Measurements from ENCODE around the gene IYD. TPM values are rescaled to one million over a fixed set of nuclear protein-coding genes. Genes with fewer than 3 reads are reported as not detected.

The IYD gene
- total and polyA plus RNA-seq, 3 experiments from 2014 or later, result not detected

DNA sequence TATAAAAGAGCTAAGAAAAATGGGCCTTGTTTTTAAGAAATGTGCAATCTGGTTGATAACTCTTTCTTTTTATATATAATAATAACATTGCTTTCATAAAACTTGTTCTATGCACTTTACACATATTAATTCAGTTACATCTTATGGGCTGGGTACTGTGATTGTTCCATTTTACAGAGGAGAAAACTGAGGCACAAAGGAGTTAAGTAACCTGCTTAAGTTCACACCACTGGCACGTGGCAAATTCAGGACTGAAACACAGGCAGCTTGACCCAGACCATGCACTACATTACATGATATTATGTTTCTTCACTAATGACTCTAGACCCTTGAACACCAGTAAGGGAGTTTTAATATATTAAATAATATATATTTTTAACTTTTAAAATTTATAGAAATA, 15.4 kb upstream of the IYD start:
- no peak overlapping the region for H3K4me3 Mint-ChIP-seq
- H3K4me1 Mint-ChIP-seq, result no peaks in the 10 kb centered on the region
- Histone ChIP-seq H3K4me1 (ENCODE audit: insufficient read depth, low read length) (no peaks in the 10 kb centered on the region), H3K4me3 (ENCODE audit: low read length) (no peak overlapping the region), H3K27me3 (ENCODE audit: insufficient read depth, low read length, poor library complexity, severe bottlenecking) (no peaks in the 10 kb centered on the region), H3K36me3 (ENCODE audit: insufficient read depth, low read length) (no peaks in the 10 kb centered on the region), H3K9me3 (ENCODE audit: low read length) (no peaks in the 10 kb centered on the region), H3K27ac (ENCODE audit: low read depth, low read length) (no peak overlapping the region)
- no peak overlapping the region for H3K27ac Mint-ChIP-seq
- ChIA-PET CTCF (interaction anchor here (0.8 to 1.1 kb wide), 2 partner anchors 187 to 273 kb away, joined by 3 read pairs; no protein-coding TSS in a partner anchor), POLR2A (no interaction called here)
- H3K27me3 Mint-ChIP-seq, result peaks cover 12% of the 10 kb centered on the region in 2 donors
- no peak for DNase-seq
- peaks cover 0 to 4% (median 0%) of the 10 kb centered on the region in 3 donors for H3K36me3 Mint-ChIP-seq
- H3K9me3 Mint-ChIP-seq, result peaks cover 0 to 1% (median 0%) of the 10 kb centered on the region in 5 donors

DNA sequence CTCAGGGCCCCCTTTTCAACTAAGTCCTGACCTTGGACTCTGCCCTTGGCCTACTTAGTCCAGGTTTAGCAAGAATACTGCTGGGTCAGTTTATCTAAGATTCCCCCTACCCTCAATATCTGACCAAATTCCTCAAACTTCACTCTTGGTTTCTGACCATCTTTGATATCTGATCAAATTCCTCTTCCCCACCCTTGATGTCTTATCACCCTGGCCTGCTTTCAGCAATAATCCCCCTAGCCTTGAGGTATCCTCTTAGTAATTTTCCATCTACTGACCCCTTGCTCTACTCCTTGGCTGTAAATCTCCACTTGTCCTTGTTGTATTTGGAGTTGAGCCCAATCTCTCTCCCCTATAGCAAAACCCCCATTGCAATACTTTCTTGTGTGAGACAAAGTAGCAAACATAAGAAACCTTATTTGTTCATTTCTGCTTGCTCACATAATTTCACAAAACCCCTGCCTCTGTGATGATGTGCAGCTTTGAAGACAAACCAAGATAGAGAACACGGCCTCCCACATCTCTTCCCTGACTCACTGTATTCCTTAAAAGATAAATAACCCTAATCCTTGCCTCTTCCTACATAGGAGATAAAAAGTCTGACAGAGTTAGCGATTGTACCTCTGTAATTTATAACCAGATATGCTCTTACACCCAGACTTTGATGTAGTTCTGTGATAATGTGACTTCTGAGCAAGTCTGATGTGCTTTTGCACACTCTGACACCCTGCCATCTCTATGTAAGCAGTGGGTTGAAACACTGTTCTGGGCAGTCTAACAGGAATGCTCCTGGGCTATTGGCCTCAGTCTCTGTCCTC, 13.8 kb upstream of the IYD start:
- Mint-ChIP-seq H3K4me1 (no peaks in the 10 kb centered on the region), H3K27me3 (peaks cover 10 to 12% of the 10 kb centered on the region in 2 donors), H3K36me3 (peaks cover 0 to 1% (median 0%) of the 10 kb centered on the region in 3 donors), H3K9me3 (peaks cover 0 to 1% (median 0%) of the 10 kb centered on the region in 5 donors), H3K4me3 (no peak overlapping the region), H3K27ac (no peak overlapping the region)
- ChIA-PET CTCF (no interaction called here), POLR2A (no interaction called here)
- Histone ChIP-seq H3K36me3 (ENCODE audit: insufficient read depth, low read length) (no peaks in the 10 kb centered on the region), H3K27ac (ENCODE audit: low read depth, low read length) (no peak overlapping the region), H3K27me3 (ENCODE audit: insufficient read depth, low read length, poor library complexity, severe bottlenecking) (no peaks in the 10 kb centered on the region), H3K9me3 (ENCODE audit: low read length) (no peaks in the 10 kb centered on the region), H3K4me1 (ENCODE audit: insufficient read depth, low read length) (no peaks in the 10 kb centered on the region), H3K4me3 (ENCODE audit: low read length) (no peak overlapping the region)
- no peak for DNase-seq

DNA sequence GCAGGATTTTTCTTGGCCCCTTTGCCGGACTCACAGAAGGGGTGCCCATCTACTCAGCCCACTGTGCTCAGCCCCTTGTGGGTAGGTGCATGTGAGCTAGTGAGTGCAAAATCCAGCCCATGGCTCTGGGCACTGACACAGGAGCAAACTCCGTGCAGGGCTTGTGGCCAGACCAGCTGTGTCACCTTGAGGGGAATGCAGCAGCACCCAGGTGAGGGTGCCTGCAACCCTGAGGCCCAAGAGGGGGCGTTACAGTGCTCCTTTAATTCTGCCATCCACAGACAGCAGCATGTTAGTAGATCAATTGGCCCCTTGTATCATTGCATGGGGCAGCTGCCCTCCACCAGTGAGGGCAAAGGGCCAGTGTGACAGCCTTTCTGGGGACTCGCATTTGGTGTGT, 12.9 kb upstream of the IYD start:
- Mint-ChIP-seq H3K27ac (no peak overlapping the region), H3K4me3 (no peak overlapping the region), H3K4me1 (no peaks in the 10 kb centered on the region), H3K27me3 (peaks cover 16 to 17% of the 10 kb centered on the region in 2 donors), H3K9me3 (peaks cover 0 to 1% (median 0%) of the 10 kb centered on the region in 5 donors), H3K36me3 (peaks cover 0 to 6% (median 0%) of the 10 kb centered on the region in 3 donors)
- no peak overlapping the region for H3K27ac ChIP-seq (ENCODE audit: low read depth, low read length)
- CTCF ChIA-PET, result no interaction called here
- no peaks in the 10 kb centered on the region for H3K9me3 ChIP-seq (ENCODE audit: low read length)
- no peaks in the 10 kb centered on the region for H3K27me3 ChIP-seq (ENCODE audit: insufficient read depth, low read length, poor library complexity, severe bottlenecking)
- H3K36me3 ChIP-seq (ENCODE audit: insufficient read depth, low read length), result no peaks in the 10 kb centered on the region
- no peaks in the 10 kb centered on the region for H3K4me1 ChIP-seq (ENCODE audit: insufficient read depth, low read length)
- H3K4me3 ChIP-seq (ENCODE audit: low read length), result no peak overlapping the region
- DNase-seq, result no peak
- POLR2A ChIA-PET, result no interaction called here

DNA sequence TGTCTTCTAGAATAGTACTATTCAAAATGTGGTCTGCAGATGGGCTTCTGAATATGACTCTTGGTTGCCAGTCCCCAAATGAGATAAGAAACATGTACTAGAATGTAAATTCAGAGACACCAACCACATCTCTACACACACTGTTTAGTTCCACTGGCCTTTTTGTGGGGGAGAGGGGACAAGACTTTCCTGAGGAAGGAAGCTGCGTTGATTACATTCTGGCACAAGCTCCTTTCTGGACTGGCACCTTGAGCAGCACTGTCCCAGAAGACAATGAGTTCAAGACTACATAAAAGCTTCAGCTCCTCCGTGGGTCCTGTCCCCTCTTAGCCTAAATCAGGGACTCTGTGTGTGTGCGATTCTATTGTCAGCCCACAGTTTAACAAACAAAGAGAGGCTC, 6.9 kb upstream of the IYD start:
- no peaks in the 10 kb centered on the region for H3K4me1 Mint-ChIP-seq
- Histone ChIP-seq H3K27me3 (ENCODE audit: insufficient read depth, low read length, poor library complexity, severe bottlenecking) (no peaks in the 10 kb centered on the region), H3K27ac (ENCODE audit: low read depth, low read length) (no peak overlapping the region), H3K4me1 (ENCODE audit: insufficient read depth, low read length) (no peaks in the 10 kb centered on the region), H3K36me3 (ENCODE audit: insufficient read depth, low read length) (no peaks in the 10 kb centered on the region), H3K4me3 (ENCODE audit: low read length) (no peak overlapping the region), H3K9me3 (ENCODE audit: low read length) (no peaks in the 10 kb centered on the region)
- H3K9me3 Mint-ChIP-seq, result no peaks in the 10 kb centered on the region
- peaks cover 8 to 10% of the 10 kb centered on the region in 2 donors for H3K27me3 Mint-ChIP-seq
- DNase-seq, result no peak
- ChIA-PET POLR2A (no interaction called here), CTCF (no interaction called here)
- no peak overlapping the region for H3K4me3 Mint-ChIP-seq
- H3K27ac Mint-ChIP-seq, result no peak overlapping the region
- peaks cover 0 to 6% (median 0%) of the 10 kb centered on the region in 3 donors for H3K36me3 Mint-ChIP-seq

DNA sequence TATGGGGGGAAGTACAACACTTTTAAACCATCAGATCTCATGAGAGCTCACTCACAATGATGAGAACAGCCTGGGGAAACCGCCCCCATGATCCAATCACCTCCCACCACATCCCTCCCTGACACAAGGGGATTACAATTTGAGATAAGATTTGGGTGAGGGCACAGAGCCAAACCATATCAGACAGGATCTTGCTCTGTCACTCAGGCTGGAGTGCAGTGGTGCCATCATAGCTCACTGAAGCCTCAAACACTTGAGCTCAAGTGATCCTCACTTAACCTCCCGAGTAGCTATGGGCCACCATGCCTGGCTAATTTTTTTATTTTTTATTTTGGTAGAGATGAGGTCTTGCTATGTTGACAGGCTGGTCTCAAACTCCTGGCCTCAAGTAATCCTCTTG, 5.1 kb upstream of the IYD start:
- H3K27me3 Mint-ChIP-seq, result peaks cover 3 to 6% of the 10 kb centered on the region in 2 donors
- H3K4me1 ChIP-seq (ENCODE audit: insufficient read depth, low read length), result no peaks in the 10 kb centered on the region
- CTCF ChIA-PET, result no interaction called here
- no peak overlapping the region for H3K4me3 ChIP-seq (ENCODE audit: low read length)
- H3K9me3 Mint-ChIP-seq, result no peaks in the 10 kb centered on the region
- H3K36me3 ChIP-seq (ENCODE audit: insufficient read depth, low read length), result no peaks in the 10 kb centered on the region
- no peak overlapping the region for H3K27ac Mint-ChIP-seq
- no peak overlapping the region for H3K4me3 Mint-ChIP-seq
- no peaks in the 10 kb centered on the region for H3K27me3 ChIP-seq (ENCODE audit: insufficient read depth, low read length, poor library complexity, severe bottlenecking)
- H3K27ac ChIP-seq (ENCODE audit: low read depth, low read length), result no peak overlapping the region
- peaks cover 0 to 6% (median 0%) of the 10 kb centered on the region in 3 donors for H3K36me3 Mint-ChIP-seq
- H3K4me1 Mint-ChIP-seq, result no peaks in the 10 kb centered on the region
- H3K9me3 ChIP-seq (ENCODE audit: low read length), result no peaks in the 10 kb centered on the region
- no peak for DNase-seq
- POLR2A ChIA-PET, result no interaction called here

DNA sequence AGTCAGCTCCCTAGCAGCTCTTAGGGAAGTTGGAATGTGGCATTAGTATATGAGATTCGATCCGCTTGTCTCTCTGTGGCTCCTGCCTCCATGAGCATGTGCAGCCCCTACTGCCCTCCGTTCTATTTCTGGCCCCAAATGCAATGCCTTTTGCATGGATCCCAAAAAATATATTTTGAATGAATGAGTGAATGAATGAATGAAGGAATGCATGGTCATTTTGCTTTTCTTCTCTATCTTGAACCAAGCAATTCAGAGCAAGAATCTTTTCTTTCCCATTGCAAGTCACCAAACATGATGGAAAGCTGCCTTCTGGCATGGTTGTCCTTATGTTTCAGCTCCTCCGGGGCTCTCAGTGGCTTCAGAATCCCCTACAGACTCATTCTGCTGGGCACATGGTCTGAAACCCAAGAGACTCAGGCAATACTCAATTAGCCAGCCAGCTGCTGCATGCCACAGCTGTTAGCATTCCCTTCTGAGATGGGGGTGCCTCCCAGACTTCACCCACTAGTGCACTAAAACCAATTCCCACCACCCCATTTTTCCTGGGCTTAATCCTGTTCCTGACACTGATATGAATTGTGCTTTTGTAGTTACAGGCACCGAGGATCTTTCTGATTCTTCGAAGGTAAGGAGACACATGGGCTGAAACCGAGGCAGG, 2.6 kb upstream of the IYD start:
- no peak overlapping the region for H3K27ac ChIP-seq (ENCODE audit: low read depth, low read length)
- no peaks in the 10 kb centered on the region for H3K9me3 Mint-ChIP-seq
- POLR2A ChIA-PET, result no interaction called here
- no peaks in the 10 kb centered on the region for H3K9me3 ChIP-seq (ENCODE audit: low read length)
- no peaks in the 10 kb centered on the region for H3K27me3 Mint-ChIP-seq
- no peak overlapping the region for H3K4me3 Mint-ChIP-seq
- no peak for DNase-seq
- H3K36me3 ChIP-seq (ENCODE audit: insufficient read depth, low read length), result no peaks in the 10 kb centered on the region
- no peaks in the 10 kb centered on the region for H3K4me1 Mint-ChIP-seq
- H3K4me1 ChIP-seq (ENCODE audit: insufficient read depth, low read length), result no peaks in the 10 kb centered on the region
- no peaks in the 10 kb centered on the region for H3K27me3 ChIP-seq (ENCODE audit: insufficient read depth, low read length, poor library complexity, severe bottlenecking)
- H3K36me3 Mint-ChIP-seq, result no peaks in the 10 kb centered on the region
- CTCF ChIA-PET, result no interaction called here
- no peak overlapping the region for H3K4me3 ChIP-seq (ENCODE audit: low read length)
- H3K27ac Mint-ChIP-seq, result no peak overlapping the region

DNA sequence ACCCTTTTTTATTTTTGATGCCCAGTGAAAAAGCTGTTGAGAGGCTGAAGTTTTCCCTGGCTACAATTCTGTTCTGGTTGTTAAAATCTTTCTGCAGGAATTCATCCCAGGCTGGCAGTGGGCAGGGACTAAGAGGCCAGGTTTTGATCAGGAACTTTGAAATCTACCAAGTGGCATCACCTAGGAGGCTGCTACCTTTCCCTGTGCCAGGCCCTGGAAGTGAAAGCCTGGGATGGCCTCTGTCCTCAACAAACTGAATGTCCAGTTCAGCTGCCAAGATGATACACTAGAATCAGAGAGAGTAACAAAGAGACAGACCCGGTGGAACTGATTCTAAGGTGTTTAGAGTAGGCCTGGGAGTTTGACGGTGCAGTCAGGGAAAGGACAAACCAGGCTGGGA, 596 bp downstream of the IYD start:
- DNase-seq, result no peak
- CTCF ChIA-PET, result no interaction called here

DNA sequence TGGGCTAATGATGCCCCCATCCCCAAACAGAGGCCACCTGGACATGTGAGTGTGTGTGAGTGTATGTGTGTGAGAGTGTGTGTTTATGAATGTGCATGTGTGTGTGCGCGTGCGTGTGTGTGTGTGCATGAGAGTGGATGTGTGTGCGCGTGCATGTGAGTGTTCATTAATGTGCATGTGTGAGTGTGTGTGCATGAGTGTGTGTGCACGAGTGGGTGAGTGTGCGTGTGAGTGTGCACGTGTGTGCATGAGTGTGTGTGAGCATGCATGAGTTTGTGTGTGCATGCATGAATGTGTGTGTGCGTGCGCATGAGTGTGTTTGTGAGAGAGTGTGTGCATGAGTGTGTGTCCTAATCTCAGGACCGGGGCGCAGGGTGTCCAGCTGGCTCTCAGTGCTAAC, 1.3 kb downstream of the IYD start:
- CTCF ChIA-PET, result no interaction called here
- no peaks in the 10 kb centered on the region for H3K9me3 Mint-ChIP-seq

More for the DNA sequence above, 596 bp downstream of the IYD start:
- Histone ChIP-seq H3K36me3 (ENCODE audit: insufficient read depth, low read length) (no peaks in the 10 kb centered on the region), H3K4me1 (ENCODE audit: insufficient read depth, low read length) (no peaks in the 10 kb centered on the region), H3K27me3 (ENCODE audit: insufficient read depth, low read length, poor library complexity, severe bottlenecking) (no peaks in the 10 kb centered on the region), H3K4me3 (ENCODE audit: low read length) (no peak overlapping the region), H3K27ac (ENCODE audit: low read depth, low read length) (no peak overlapping the region), H3K9me3 (ENCODE audit: low read length) (no peaks in the 10 kb centered on the region)
- no peaks in the 10 kb centered on the region for H3K4me1 Mint-ChIP-seq
- H3K4me3 Mint-ChIP-seq, result no peak overlapping the region
- H3K27me3 Mint-ChIP-seq, result peaks cover 0 to 8% of the 10 kb centered on the region in 2 donors
- no peaks in the 10 kb centered on the region for H3K36me3 Mint-ChIP-seq
- POLR2A ChIA-PET, result no interaction called here
- no peak overlapping the region for H3K27ac Mint-ChIP-seq
- H3K9me3 Mint-ChIP-seq, result no peaks in the 10 kb centered on the region

More for the DNA sequence above, 1.3 kb downstream of the IYD start:
- Mint-ChIP-seq H3K4me3 (no peak overlapping the region), H3K27ac (no peak overlapping the region), H3K27me3 (peaks cover 3 to 9% of the 10 kb centered on the region in 2 donors), H3K36me3 (no peaks in the 10 kb centered on the region), H3K4me1 (no peaks in the 10 kb centered on the region)
- Histone ChIP-seq H3K27me3 (ENCODE audit: insufficient read depth, low read length, poor library complexity, severe bottlenecking) (no peaks in the 10 kb centered on the region), H3K9me3 (ENCODE audit: low read length) (no peaks in the 10 kb centered on the region), H3K4me1 (ENCODE audit: insufficient read depth, low read length) (no peaks in the 10 kb centered on the region), H3K36me3 (ENCODE audit: insufficient read depth, low read length) (no peaks in the 10 kb centered on the region), H3K27ac (ENCODE audit: low read depth, low read length) (no peak overlapping the region), H3K4me3 (ENCODE audit: low read length) (no peak overlapping the region)
- no peak for DNase-seq
- POLR2A ChIA-PET, result no interaction called here

All from CD8-positive, alpha-beta memory T cell (primary cell).